Midbrain (tissue), 1 donor: ENCODE measurements around the gene DMC1.
A peak's percentile ranks its signal among the peaks of the same experiment; 100 is the strongest.
"Not testable (repeated sequence)": the region's sequence is repeated elsewhere in the genome, so short reads cannot be mapped to it uniquely, and the experiment has no call there.

Experiments
- DNase-seq: peaks from one replicate; lab custom pipeline; 2025; lab: John Stamatoyannopoulos, UW

DMC1 gene

GRCh38 chr22:38501797-38502672 is 67.9 kb downstream of the DMC1 start:
- no peak for DNase-seq

- no peak for DNase-seq
Measured at GRCh38 chr22:38497869-38498268, 72.1 kb downstream of the DMC1 start.

- DNase-seq: no peak
Measured at GRCh38 chr22:38494939-38495338, 75.0 kb downstream of the DMC1 start.

GRCh38 chr22:38494498-38494897 is 75.5 kb downstream of the DMC1 start:
- DNase-seq: no peak

GRCh38 chr22:38491707-38492348 is 78.2 kb downstream of the DMC1 start:
- DNase-seq: no peak

- peak; percentile 68 for DNase-seq
Measured at GRCh38 chr22:38490915-38491314, 79.1 kb downstream of the DMC1 start.

- no peak for DNase-seq
Measured at GRCh38 chr22:38490475-38490874, 79.5 kb downstream of the DMC1 start.

- no peak for DNase-seq
Measured at GRCh38 chr22:38489561-38490145, 80.3 kb downstream of the DMC1 start.

- DNase-seq: no peak
Measured at GRCh38 chr22:38489142-38489541, 80.8 kb downstream of the DMC1 start.

GRCh38 chr22:38487946-38488345 is 82.0 kb downstream of the DMC1 start:
- DNase-seq: no peak

GRCh38 chr22:38485783-38486182 is 84.2 kb downstream of the DMC1 start:
- DNase-seq: no peak

- no peak for DNase-seq
Measured at GRCh38 chr22:38484244-38484643, 85.7 kb downstream of the DMC1 start.

- DNase-seq: no peak
Measured at GRCh38 chr22:38482662-38483308, 87.2 kb downstream of the DMC1 start.

GRCh38 chr22:38481871-38482332 is 88.1 kb downstream of the DMC1 start:
- DNase-seq: no peak

- no peak for DNase-seq
Measured at GRCh38 chr22:38481162-38481870, 88.7 kb downstream of the DMC1 start.

GRCh38 chr22:38479096-38479837 is 90.7 kb downstream of the DMC1 start:
- DNase-seq: no peak

- no peak for DNase-seq
Measured at GRCh38 chr22:38477585-38477984, 92.4 kb downstream of the DMC1 start.

GRCh38 chr22:38474003-38474607 is 95.9 kb downstream of the DMC1 start:
- no peak for DNase-seq

- no peak for DNase-seq
Measured at GRCh38 chr22:38471237-38471636, 98.7 kb downstream of the DMC1 start.

- not testable (repeated sequence) for DNase-seq
Measured at GRCh38 chr22:38470179-38470578, 99.8 kb downstream of the DMC1 start.
